Caco-2 (cell line): ENCODE results near the gene HYAL4. TPM values are rescaled to one million over a fixed set of nuclear protein-coding genes. Genes with fewer than 3 reads are reported as not detected.

ENCODE experiments used
- BruUV-seq: library from RNA; stranded (reverse); fragments of 400-500 nt; replicated peaks from 2 replicates; lab custom pipeline; 2021; lab: Mats Ljungman, UMichigan
- CTCF ChIA-PET: fragments of 300-600 bp; sonication (Branson Sonifier 250); formaldehyde crosslinking; loops from one replicate; lab custom pipeline; 2022; ENCODE audit warnings: antibody characterized with exemption; lab: Charles Lee
- POLR2A ChIA-PET: fragments of 300-600 bp; sonication (Branson Sonifier 250); formaldehyde crosslinking; loops from one replicate; lab custom pipeline; 2022; ENCODE audit warnings: antibody characterized with exemption; lab: Charles Lee
- DNase-seq, 2 experiments: peaks; one replicate each; pipeline versions ENCODE4 v3.0.0 to v3.0.0-alpha.2; 2020 to 2022
- H3K27me3 ChIP-seq: replicated peaks from 2 replicates; pipeline ENCODE4 v1.6.0; 2011; ENCODE audit warnings: low read length; ENCODE audit not compliant: control insufficient read depth, insufficient read depth
- H3K36me3 ChIP-seq: 2 replicates; pipeline ENCODE4 v1.5.1; 2011; ENCODE audit warnings: low read length; ENCODE audit not compliant: control insufficient read depth, insufficient read depth
- H3K4me1 ChIP-seq: fragments of 250-450 bp; sonication (Bioruptor Pico); 2 replicates; pipeline ENCODE4 v1.5.1; 2020; ENCODE audit warnings: mild to moderate bottlenecking
- H3K4me3 ChIP-seq: 2 replicates; pipeline ENCODE4 v1.5.1; 2011; ENCODE audit warnings: low read depth, mild to moderate bottlenecking, control low read depth, low read length
- H3K9me3 ChIP-seq: fragments of 250-450 bp; sonication (Bioruptor Pico); 2 replicates; pipeline ENCODE4 v1.5.1; 2020; ENCODE audit warnings: mild to moderate bottlenecking, moderate library complexity
- H3K27ac Mint-ChIP-seq: one replicate; pipeline ENCODE4 v1.8.0; 2022; ENCODE audit warnings: mixed read lengths; ENCODE audit not compliant: unreplicated experiment
- H3K27me3 Mint-ChIP-seq: one replicate; pipeline ENCODE4 v1.8.0; 2022; ENCODE audit warnings: mixed read lengths; ENCODE audit not compliant: insufficient read depth, unreplicated experiment
- H3K36me3 Mint-ChIP-seq: one replicate; pipeline ENCODE4 v1.8.0; 2022; ENCODE audit warnings: mild to moderate bottlenecking, mixed read lengths; ENCODE audit not compliant: insufficient read depth, unreplicated experiment
- H3K4me1 Mint-ChIP-seq: one replicate; pipeline ENCODE4 v1.8.0; 2022; ENCODE audit warnings: low read depth, mixed read lengths; ENCODE audit not compliant: unreplicated experiment
- H3K4me3 Mint-ChIP-seq: one replicate; pipeline ENCODE4 v1.8.0; 2022; ENCODE audit warnings: mild to moderate bottlenecking, moderate library complexity, mixed read lengths; ENCODE audit not compliant: unreplicated experiment
- H3K9me3 Mint-ChIP-seq: one replicate; pipeline ENCODE4 v1.8.0; 2022; ENCODE audit warnings: mixed read lengths; ENCODE audit not compliant: unreplicated experiment
- CTCF ChIP-seq, 2 experiments: fragments of 200-600 bp in 1 of 2; IDR thresholded peaks; 1 replicate in 1 of 2; 2 replicates in 1 of 2; pipeline versions ENCODE4 v1.5.1 to v1.8.0; 2011 to 2022; ENCODE audit warnings: antibody characterized with exemption in 1 of 2, control low read depth in 1 of 2, inconsistent platforms in 1 of 2, low read depth in 1 of 2, low read length in 1 of 2, mild to moderate bottlenecking in 1 of 2, moderate library complexity in 1 of 2; ENCODE audit not compliant: insufficient read depth in 1 of 2, severe bottlenecking in 1 of 2, unreplicated experiment in 1 of 2
- intact Hi-C: fragments of 100-400 bp; cut with micrococcal nuclease; formaldehyde crosslinking; loops from one replicate; pipeline ENCODE4 v1.10.0; 2022; ENCODE audit not compliant: unreplicated experiment
- total RNA-seq: library from RNA; stranded (reverse); gene quantifications from 2 replicates; pipeline ENCODE4 v1.2.3, GENCODE V29; 2022

HYAL4 gene
- total RNA-seq, 1 experiment from 2014 or later: 0.68 TPM

GRCh38 chr7:123924941-123925340 is 80.0 kb downstream of the HYAL4 start, which contains the start of gene SPAM1:
TSS of gene SPAM1 (plus strand) at chr7:123925241. CDS start at chr7:123953571, 28,330 bp downstream.
- peak within 1 kb of the TSS; percentile 17 for H3K27ac Mint-ChIP-seq
- no peaks in the 10 kb centered on the region for H3K36me3 ChIP-seq
- ChIA-PET POLR2A (no interaction called here), CTCF (interaction anchor here (0.6 kb wide), 1 partner anchor 343 kb away, joined by 4 read pairs; no protein-coding TSS in a partner anchor)
- no TSS peak for BruUV-seq
- intact Hi-C loops: no loop called here
- no peaks in the 10 kb centered on the region for H3K9me3 ChIP-seq
- TF ChIP-seq CTCF (IDR thresholded peaks at IDR 0.05; ENCODE audit: insufficient read depth in 1 of 2, low read depth in 1 of 2, low read length in 1 of 2, severe bottlenecking in 1 of 2, unreplicated experiment in 1 of 2): no peak
- H3K27me3 Mint-ChIP-seq: no peaks in the 10 kb centered on the region
- H3K36me3 Mint-ChIP-seq: no peaks in the 10 kb centered on the region
- DNase-seq: no peak
- peaks cover 30% of the 10 kb centered on the region for H3K4me1 ChIP-seq
- H3K9me3 Mint-ChIP-seq: no peaks in the 10 kb centered on the region
- no peak within 1 kb of the TSS for H3K4me3 Mint-ChIP-seq
- peaks cover 35% of the 10 kb centered on the region for H3K4me1 Mint-ChIP-seq
- H3K4me3 ChIP-seq: no peak within 1 kb of the TSS
- no peaks in the 10 kb centered on the region for H3K27me3 ChIP-seq

Other genes starting within 250 kb of the HYAL4 start
- gene ASB15, start 243.3 kb upstream of the HYAL4 start, total RNA-seq: not detected in 2 replicates
- gene LMOD2, start 189.3 kb upstream of the HYAL4 start, total RNA-seq: not detected in 2 replicates
- gene WASL, start 96.2 kb upstream of the HYAL4 start, total RNA-seq: 42.3 TPM in 2 replicates
- gene SPAM1, start 80.1 kb downstream of the HYAL4 start, total RNA-seq: not detected in 2 replicates
- 0.50 and 0.88 TPM in 2 replicates for gene TMEM229A, start 187.9 kb downstream of the HYAL4 start, total RNA-seq